Right lung (tissue), 5 donors: ENCODE results near the gene WRAP73. TPM values are rescaled to one million over a fixed set of nuclear protein-coding genes. Genes with fewer than 3 reads are reported as not detected.

Source experiments
- DNase-seq, 2 donors: peaks; one replicate each; pipeline ENCODE4 v3.0.0-alpha.2; 2013
- polyA plus RNA-seq, 5 donors: library from polyadenylated mRNA; unstranded; fragments of 120-200 nt; gene quantifications; one replicate each; pipeline versions ENCODE4 v1.2.1 to v1.2.3, GENCODE V29; 2013; ENCODE audit warnings: inconsistent platforms in 1 of 5, low replicate concordance in 1 of 5; ENCODE audit not compliant: insufficient read length in 5 of 5, insufficient read depth in 1 of 5

Gene WRAP73
- polyA plus RNA-seq, 5 donors = 14.0 to 20.1 (median 15.9) TPM

DNA sequence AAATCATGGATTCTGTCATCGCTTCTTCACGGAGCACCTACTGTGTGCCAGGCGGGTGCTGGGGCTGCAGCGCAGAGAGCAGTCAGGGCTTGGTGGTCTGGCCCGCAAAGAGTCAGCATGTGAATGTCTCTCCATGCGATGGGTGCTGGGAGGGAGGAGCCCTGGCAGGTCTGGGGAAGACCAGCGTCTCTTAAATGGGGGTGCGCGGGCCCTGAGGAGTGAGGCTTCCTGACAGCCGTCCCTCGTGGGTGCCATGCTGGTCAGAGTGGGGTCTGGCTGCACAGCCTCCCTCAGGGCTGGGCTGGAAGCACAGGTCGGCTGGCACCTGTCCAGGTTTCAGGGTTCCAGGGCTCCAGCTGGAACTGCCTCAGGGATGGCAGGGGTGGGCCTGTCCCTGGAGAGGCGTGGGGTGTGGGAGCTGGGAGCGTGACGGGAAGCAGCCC is 20.9 kb upstream of the WRAP73 start:
- no peak for DNase-seq

GRCh38 chr1:3669971-3670431 is 20.1 kb upstream of the WRAP73 start:
- no peak for DNase-seq

DNA sequence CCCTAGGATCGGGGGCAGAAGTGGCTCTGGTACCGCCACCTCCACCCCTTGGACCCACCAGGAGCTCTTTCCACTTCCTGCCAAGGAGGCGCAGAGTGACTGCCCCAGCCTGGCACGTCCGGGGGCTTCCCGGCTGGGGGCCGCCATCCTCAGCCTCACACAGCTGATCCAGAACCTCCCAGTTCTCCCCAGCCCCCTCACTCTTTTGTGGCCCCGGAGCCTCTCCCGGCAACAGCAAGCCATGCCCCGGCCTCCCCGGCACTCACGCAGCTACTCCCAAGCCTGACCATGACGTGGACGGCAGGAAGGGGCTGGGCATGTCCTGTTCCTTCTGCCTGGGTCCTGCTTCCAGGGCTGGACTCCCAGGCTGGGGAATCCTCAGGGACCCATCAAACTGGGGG is 19.5 kb upstream of the WRAP73 start:
- DNase-seq = no peak

GRCh38 chr1:3668585-3669300 is 18.8 kb upstream of the WRAP73 start:
- peak; percentile 59 to 66 for DNase-seq

DNA sequence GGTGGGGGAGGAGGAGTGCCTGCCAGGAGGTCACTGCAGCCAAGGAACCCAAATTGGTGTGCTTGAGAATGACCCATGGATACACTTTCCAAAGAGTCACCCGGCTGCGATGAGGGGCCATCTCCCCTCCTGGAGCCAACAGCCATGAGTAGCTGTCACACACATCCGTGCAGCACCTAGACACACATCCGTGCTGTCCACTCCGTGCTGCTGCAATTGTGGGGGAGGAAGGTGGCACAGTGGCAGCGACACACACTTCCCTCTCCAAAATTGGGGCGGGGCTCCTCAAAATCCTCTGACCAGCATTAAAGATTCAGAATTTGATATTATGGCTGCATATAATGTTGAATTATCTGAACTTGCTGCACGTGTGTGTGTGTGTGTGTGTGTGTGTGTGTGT is 18.2 kb upstream of the WRAP73 start:
- no peak for DNase-seq

- DNase-seq = no peak
Measured at GRCh38 chr1:3664700-3665375, 14.9 kb upstream of the WRAP73 start.

DNA sequence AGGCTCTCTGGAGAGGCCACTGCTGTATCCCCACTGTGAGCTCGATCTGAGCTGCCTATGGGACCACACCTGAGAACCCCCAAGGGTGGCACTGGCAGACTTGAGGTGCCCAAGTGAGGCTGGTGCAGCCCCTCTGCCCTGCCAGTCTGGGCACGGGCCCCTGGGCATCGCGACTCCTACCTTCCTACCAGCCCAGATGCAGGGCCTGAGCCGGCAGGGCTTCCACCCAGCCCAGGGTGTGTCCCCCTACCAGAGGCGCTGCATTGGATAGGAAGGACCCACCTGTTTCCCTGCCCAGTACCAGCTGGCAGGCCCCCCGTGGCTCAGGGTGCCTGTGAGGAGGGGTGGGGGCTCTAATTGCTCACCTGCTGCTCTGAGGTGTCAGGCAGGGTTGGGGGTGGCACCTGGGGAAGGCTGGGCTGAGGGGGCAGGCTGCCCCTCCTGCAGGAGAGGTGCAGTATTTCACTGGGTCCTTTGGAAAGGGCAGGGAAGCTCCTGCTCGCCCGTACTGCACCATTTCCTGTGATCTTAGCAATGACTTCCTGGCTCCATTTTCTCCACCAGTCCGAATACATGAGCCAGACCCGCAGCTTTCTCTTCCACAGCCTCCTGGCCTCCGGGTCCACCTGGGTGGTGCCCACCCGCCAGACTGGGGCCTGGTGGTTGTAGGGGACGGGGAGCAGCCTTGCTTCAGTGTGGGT is 14.2 kb upstream of the WRAP73 start:
- DNase-seq = no peak

- no peak for DNase-seq
Measured at GRCh38 chr1:3662080-3662671, 12.3 kb upstream of the WRAP73 start.

- DNase-seq = no peak
Measured at GRCh38 chr1:3661631-3662030, 11.7 kb upstream of the WRAP73 start.

GRCh38 chr1:3660704-3661103 is 10.8 kb upstream of the WRAP73 start:
- no peak for DNase-seq

DNA sequence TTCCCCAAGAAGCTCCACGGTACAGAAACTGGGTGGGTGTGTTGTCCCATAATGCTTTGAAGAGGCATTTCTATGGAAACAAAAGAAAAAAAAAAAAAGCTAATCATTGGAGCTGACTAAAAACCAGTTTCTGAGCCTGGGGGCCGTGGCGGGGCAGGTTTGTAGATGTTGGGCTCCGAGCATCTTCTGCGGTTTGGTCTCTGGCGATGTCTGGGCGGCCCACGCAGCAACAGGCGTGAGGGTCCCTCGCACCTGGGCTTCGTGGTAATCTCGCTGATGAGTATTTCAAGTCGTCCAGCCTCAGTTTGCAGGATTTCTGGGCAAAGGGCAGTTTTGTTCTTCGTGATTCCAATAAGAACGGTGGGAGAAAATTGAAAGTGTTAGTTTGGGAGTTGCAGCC is 9.2 kb upstream of the WRAP73 start:
- no peak for DNase-seq

DNA sequence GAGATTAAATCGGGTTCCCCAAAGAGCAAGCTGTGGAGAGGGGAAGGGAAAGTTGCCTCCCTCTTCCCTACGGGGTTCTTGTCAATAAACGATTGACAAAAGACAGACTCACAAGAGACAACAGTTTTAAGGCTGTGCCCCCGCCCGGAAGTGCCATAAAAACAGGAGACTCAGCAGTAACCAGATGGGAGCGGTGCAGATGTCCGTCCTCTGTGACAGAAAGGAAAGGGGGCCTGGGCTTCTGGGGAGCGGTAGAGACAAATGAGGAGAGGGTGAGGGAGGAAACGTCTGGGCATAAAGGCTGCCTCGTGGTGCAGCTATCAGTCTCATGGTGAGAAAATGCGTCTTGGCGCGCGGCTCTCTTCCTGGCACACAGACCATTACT is 8.3 kb upstream of the WRAP73 start:
- DNase-seq = no peak

GRCh38 chr1:3657578-3658230 is 7.8 kb upstream of the WRAP73 start:
- no peak for DNase-seq

GRCh38 chr1:3657096-3657475 is 7.2 kb upstream of the WRAP73 start:
- no peak for DNase-seq

GRCh38 chr1:3656450-3657095 is 6.7 kb upstream of the WRAP73 start:
- no peak for DNase-seq

GRCh38 chr1:3654549-3655281 is 4.8 kb upstream of the WRAP73 start:
- DNase-seq = no peak

DNA sequence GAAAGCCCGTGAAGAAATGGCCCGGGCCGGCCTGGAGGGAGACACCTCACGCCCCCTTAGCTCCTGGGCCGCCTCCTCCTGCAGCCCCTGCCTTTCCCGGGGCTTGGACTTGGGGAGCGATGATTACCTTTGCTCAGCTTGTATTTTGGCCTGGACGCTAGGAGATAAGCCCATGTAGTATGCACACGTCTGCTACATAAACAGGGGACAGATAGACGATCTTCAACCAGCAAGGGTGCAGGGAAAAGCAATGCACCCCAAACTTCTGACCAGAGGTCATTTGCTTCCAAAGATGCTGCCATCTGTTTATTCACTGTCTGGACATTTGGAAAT is 3.3 kb upstream of the WRAP73 start:
- no peak for DNase-seq

DNA sequence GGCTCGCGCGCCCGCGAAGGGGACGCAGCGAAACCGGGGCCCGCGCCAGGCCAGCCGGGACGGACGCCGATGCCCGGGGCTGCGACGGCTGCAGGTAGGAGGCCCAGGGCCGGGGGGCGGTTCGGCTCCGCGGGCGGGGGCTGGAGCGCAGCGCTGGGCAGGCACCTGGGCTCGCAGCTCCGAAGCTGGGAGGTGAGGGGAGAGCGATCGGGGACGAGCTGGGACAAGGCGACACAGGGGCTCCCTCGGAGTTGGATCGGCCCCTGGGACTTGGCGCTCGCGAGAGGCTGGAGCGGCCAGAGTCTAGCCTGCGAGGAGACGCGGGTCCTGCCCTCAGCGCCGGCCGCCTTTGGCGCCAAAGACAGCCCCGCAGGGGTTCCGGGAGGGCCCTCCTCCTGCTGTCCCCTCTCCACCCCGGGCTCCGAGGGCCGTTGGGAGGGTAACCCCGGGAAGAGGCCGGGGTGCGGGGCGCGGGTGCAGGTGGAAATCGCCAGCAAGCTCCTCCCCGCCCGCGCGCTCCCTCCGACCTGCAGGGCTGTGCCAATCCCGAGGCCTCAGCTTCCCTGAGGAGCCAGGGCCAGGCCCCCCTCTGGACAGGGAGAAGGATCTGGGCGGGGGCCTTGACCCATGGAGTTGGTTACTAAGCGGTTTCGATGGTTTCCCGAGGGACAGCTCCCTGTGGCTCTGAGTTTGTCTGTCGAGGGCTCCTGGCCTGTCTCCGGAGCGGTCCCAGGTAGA is 2.8 kb upstream of the WRAP73 start:
- DNase-seq = peak in 1 of 2 donors; percentile 12

GRCh38 chr1:3651930-3652547 is 2.1 kb upstream of the WRAP73 start, which contains the start of gene TP73:
TSS of gene TP73 (plus strand) at chr1:3652516. CDS start at chr1:3682366, 29,850 bp downstream.
- DNase-seq = peak in 1 of 2 donors; percentile 22
